Amygdala (tissue), 56 donors: ENCODE measurements around the gene GPR183.

Experiments
- DNase-seq, 56 donors: peaks; one replicate each; lab custom pipeline; 2025; lab: John Stamatoyannopoulos, UW

Gene GPR183

DNA sequence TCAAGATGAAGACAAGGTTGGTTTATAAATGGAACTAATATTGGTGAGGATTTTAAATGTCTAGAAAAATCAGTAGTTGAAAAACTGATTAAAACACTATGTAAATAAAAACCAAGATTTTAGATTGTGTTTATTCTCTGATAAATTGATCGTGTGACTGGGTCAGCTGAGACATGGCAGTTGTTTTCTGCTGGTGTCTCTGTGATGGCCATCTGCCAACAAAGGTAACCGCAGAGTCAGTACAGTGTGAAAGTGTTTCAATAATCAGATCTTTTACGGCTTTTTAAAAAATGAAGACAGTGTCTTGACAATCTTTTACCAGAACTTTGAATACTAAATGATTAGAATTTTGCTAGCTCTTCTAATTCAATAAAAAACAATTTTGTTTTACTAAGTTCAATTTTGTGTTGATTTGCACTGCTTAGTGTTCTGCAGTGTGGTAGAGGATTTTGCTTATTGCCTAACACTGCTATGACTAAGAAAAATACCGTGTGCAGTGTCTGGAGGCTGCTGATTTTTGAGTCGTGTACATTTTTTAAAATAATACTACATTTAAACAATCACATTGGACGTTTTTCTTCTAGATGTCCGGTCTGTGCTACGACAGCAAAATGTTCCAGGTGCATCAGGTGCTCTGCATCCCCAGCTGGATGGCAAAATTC is 32.7 kb upstream of the GPR183 start:
- no peak for DNase-seq

DNA sequence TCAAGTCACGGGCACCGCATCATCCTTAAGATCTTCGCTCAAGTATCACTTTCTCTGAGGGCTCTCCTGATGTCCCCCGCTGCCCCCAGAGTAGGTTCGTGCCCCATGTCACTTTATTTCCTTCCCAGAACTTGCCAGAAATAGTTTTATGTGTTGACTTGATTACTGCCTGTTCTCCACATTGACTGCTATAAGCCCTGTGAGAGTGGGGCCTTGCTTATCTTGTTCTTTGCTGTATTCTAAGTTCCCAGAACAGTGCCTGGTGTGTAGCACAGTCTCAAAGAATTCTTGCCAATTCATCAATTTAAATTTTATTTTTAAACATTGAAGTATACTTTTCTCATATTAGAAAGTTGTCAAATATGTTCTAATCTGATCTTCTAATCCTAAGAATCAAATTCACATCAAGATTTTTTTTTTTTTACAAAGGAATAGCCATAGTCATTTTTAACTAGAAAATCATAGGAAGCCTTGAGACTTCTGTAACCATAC is 32.1 kb upstream of the GPR183 start:
- DNase-seq: no peak

DNA sequence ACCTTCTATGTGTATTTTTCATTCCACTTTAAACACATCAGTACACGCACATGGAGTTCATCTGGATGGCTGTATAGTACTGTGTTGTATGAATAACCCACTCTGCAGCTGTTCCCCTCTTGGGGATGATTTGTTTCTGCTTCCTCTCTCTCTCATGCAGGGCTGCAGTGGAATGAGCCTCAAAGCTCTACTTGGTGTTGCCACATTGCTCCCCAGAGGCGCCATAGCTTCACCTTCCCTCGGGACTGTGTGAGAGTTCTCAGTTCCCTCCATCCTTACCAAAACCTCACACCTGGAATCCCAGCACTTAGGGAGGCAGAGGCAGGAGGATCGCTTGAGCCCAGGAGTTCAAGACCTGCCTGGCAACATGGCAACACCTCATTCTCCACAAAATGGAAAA is 28.4 kb upstream of the GPR183 start:
- no peak for DNase-seq

DNA sequence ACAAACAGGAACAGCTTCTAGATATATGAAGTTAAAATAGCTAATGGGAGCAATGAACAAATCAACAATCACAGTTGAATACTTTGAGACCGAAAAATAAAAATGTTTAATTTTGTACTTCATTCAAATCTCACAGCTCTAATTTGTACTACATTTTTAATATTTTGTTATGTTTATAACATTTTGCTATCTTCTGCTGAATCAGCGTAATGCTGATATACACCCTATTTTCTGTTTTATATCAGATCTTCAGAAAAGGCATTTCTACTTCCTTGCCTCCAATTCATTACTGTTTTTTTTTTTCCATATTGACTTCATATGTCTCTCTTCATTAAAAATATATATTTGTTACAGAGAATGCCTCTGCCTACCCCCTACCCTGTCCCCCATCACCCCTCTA is 27.9 kb upstream of the GPR183 start:
- no peak for DNase-seq

DNA sequence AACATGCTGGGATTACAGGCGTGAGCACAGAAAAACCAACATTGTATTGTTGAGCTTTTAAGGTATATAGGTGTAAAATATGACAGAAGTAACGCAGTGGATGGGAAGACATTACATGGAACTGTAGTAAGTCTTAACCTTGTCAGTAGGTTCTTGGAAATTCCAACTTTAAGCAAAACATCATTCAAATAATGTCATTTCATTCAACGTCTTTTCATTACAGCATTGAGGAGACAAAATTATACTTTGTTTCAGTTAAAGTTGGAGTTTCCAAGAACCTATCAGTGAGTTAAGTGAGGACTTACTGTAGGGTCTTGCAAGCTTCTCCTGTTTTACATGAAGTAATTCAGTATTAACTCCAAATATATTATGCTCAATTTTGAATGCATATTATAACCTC is 27.0 kb upstream of the GPR183 start:
- no peak for DNase-seq

DNA sequence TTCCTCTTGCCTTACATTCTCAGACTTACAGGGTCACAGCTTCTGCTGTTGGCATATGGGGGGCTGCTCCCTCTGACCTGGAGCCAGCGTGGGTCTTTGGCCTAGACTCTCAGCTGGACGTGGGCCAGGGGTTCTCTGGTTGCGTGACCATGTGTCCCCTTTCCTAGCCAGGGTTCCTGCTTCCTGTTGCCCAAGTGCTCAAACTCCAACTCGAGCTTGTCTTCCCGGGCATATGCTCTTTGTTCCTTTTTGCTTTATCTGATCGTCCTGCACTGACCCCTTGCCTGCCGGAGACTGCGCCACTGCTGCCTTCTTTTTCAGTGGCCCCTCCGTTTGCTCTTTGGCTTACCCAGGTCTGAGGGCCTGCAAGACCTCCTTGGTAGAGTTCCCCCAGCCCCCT is 25.3 kb upstream of the GPR183 start:
- peak in 1 of 56 donors; percentile 12 for DNase-seq

DNA sequence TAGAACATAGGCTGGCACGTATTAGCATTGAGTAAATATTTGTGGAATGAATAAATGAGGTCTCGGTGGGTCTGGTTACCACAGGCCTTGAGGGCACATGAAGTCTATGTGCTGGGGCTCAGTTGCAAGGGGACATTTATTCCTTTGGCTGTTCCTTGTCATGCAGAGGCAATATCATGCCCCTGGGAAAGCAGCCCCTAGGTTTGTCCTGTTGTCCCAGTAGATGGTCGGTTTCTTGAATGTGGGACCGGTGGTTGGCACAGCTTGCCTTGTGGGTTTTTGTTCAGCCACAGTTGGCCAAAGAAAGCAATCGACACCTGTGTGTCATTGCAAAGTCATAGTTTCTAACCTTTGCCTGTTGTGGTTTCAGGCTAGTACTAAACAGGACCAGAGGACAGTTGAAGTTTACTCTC is 24.7 kb upstream of the GPR183 start:
- DNase-seq: no peak

DNA sequence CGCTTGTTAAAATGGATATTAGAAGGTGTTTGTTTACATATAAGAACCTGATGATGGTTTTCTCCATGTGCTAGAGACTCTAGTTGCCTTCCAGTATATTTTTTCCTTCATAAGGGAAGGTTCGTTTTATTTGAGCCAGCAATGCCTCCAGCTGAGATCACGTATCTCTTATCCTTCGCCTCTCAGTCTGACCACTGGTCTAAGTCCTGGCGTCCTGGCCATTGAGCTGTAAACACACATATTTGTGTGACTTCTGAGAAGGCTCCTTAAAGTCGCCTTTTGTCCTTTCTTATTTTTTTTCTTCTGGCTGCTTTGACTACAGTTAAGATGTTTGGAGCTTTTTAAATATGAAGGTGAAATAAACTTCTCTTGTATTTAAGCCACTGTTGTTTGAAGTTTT is 23.7 kb upstream of the GPR183 start:
- no peak for DNase-seq

DNA sequence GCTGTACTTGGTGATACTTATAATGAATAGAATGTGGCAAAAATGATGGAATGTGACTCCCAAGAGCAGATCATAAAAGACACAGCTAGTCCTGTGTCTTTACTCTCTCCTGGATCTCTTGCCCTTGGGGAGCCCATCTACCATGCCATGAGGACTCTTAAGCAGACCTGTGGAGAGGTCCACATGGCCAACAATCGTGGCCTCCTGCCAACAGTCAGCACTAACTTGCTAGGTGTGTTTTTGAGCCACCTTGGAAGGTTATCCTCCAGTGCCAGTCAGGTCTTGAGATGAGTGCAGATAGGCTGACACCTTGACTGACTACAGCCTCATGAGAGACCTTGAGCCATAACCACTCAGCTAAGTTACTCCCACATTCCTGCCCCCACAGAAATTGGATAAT is 22.3 kb upstream of the GPR183 start:
- DNase-seq: no peak

DNA sequence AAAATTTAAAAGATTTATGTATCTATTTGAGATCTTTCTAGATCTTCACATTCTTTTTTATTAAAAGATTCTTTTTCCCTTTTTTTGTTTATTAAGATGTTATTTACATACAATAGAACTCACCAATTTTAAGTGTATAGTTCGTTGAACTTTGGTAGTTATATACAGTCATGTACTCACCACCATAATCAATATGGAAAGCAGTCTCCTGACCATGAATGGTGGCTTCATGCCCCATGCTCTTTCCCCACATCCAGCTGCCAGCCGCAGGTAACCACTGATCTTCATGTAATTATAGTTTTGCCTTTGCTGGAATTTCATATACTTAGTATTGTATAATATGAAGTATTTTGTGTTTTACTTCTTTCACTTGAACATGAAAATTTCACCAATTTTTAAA is 20.6 kb upstream of the GPR183 start:
- DNase-seq: no peak

DNA sequence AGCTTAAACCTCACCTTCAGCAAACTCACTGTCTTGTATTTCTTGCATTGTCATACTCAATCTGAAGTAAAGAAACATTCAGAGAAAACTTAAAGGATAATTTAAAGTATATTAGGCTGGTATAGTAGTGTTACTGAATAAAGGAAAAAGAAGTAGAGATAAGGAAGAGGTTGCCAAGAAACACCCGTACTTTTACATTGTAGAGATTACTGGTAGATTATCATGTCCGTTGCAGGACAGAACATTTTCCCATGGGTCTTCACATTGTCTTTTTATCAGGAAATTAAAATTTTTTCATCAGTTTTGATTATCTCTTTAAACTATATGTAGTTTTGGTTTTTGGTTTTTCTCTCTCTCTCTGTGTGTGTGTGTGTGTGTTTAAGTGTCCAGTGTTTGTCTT is 19.9 kb upstream of the GPR183 start:
- no peak for DNase-seq

DNA sequence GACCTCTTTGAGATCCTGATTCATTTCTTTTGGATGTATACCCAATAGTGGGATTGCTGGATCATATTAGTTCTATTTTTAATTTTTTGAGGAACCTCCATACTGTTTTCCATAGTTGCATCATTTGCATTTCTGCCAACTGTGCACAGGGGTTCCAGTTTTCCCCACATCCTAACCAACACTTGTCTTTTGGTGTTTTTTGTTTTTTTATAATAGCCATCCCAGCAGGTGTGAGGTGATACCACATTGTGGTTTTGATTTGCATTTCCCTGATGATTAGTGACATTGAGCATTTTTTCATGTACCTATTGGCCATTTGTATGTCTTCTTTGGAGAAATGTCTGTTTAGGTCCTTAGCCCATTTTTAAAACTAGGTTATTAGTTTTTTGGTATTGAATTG is 18.8 kb upstream of the GPR183 start:
- no peak for DNase-seq

DNA sequence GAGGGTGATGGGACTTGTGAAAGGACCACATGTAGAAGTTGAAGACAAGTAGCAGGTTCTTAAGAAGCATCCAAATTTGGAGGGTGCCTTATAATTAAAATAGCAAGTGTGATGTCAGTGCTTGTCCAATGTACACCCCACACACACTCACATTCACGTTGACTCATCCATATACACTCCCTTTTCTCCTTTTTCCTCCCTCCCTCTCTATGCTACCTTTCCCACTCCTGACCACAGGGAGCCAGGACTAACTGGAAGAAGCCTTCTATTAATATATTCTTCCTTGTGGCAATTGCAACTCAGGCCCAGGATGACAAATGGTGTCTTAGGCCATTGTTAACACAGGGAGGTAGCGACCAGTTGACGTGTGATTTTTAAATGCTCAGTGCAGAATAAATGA is 16.3 kb upstream of the GPR183 start:
- DNase-seq: no peak

DNA sequence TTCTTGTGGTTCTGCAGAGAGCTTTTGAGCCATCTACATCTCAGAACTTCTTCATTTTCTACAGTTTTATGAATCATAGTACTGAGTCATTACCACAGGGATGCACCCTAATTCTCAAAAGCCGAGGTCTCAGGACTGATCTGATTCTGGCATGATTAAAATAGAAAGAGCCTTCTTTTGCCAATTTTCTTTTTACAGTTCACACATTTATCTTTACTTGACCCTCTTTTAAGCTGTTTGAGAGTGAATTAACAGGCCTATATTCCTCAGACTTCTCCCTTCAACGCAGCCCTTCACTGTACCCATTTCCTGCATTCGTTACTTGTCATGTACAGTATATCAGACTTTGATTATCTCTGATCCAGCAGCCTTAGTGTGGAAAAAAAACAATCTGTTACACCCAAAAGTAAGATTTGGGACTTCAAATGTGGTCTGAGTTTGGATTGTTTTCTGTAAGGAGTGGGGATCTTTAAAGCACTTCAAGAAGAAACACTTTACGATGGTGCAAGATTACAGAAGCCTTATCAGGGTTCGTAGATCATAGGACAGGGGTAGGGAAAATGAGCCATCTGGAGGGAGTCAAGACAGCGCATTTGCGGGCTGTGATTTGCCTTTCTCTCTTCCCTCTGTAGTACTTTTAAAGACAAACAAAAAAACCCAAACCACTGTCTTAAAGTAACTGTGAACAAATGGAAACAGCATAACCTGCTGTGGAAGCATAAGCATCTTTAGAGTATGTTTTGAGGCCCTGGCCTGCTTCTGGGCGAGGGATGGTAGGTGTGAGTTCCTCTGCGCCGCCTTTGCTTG is 15.3 kb upstream of the GPR183 start:
- no peak for DNase-seq

DNA sequence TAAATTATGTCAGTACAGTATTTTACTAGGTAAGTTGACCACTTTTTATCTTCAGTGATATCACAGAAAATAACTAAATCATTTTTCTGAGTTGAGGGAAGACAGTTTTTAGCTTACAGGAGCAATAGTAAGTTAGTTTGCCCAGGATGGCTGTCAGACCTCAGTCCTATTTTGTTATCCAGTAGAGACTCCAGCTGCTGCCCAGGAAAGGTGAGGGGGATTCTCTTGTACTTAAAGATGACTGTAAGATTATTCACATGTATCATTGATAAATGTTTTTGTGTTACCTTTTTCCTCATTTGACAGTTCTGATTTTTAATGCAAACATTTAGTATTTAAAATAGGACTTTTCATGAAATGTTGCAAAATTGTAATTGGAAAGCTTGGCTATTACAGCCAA is 14.5 kb upstream of the GPR183 start:
- no peak for DNase-seq

DNA sequence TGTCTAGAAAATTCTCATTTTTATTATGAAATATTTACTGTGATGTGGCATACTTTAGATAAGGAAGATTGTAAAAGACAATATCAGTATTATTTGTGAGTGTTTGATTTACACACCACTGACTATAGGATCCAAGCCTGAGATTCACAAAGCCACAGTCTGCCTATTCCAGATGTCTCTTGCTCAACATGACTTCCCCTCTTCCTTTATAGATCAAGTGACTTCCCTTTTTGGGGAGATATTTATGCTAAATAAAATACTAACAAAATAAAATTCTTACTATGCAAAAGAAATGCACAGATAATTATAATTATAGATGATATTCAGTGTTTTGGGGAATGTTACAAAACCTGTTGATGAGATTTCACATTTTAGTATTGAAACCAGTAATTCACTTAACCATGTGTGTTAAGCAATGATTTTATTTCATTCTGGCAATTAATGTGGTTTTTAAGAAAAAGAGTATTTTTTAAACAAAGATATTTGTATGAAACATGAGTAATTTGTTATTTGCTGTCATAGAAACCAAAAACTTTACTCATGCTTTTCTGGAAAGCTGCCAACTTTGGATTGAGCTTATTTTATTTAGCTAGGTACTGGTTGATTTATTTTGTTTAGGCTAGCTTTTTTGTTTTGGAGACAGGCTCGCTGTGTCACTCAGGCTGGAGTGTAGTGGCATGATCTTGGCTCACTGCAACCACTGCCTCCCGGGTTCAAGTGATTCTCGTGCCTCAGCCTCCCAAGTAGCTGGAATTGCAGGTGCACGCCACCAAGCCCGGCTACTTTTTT is 13.7 kb upstream of the GPR183 start:
- DNase-seq: no peak

DNA sequence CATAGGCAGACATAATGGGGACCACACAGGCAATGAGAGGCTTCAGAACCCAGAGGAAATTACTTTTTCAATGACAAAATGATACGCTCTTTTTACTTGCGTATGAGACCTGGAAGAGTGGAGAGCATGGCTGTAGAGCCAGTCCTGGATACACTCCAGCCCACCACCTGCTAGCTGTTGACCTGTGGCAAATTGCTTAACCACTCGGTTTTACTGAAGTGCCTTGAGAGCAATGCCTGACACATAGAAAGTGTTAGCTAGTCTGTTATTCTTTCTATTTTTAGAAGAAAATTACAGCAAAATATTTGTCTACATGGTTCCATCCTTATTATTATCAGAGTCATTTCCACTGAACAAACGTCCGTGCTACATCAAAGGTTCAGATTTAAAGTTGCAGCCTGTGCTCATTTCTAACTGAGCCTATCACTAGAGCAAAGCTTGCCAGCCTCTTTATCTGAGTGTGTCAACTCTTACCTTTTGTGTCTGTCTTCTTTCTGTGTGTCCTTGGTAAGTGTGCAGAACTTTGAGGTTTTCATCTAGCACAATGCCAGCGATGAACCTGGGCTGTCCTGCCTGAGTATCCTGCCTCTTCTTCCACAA is 9.6 kb upstream of the GPR183 start:
- no peak for DNase-seq

DNA sequence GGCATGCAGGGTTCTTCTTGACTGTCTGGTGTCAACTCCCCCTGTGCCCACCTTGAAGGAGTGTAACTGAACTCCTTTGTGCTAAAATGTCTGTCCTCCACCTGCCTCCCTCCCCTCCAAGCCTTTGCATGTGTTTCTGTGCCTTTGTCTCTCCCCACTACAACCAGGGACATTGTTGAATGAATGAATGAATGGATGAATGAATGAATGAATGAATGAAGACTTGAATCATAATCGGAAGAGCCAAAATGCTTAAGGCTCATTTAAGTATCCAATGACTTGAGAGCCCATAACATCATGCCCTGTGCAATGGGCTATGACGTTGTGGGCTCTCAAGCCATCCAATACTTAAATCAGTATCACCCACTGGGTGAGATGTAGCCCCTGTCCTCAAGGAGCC is 9.0 kb upstream of the GPR183 start:
- no peak for DNase-seq

DNA sequence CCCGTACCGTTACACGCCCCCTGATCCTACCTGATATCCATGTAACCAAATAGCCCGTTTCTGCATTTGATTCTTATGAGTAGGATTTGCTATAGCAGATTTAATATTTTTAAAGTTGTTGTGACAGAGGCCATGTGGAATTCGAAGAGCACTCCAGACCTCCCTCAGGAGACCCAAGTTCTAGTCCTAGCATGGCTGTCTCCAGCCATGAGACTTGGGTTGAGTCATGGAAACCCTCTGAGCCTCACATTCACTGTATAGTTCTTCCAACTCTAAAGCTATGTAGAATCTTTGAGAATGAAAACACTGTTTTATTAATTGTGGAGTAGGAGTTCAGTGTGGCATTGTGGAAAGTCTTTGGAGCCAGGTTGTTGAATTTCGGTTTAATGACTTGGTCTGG is 8.0 kb upstream of the GPR183 start:
- no peak for DNase-seq

DNA sequence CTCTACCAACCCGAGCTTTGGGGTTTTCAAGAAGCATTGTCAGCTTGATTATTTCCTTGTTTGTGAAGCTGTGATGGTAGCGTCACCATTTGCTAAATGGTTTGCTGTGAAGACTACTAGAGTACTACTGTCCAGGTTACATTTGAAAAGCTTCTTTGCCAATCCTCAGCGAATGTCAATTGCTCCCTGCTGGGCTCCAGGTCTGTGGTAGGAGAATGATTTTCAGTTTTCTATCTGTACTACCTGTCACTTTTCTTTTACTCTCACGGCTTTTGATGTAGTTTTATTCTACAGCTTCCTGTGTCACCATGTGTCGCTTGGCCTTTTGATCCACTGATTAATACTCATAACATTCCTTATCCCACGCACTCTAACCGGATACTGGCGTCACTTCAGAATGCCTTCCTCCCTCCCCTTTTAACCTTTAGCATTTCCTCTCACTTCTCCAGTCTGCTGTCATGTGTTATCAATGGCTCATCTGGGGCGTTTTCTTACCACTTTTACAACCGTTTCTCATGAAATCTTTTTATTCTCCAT is 7.5 kb upstream of the GPR183 start:
- no peak for DNase-seq

DNA sequence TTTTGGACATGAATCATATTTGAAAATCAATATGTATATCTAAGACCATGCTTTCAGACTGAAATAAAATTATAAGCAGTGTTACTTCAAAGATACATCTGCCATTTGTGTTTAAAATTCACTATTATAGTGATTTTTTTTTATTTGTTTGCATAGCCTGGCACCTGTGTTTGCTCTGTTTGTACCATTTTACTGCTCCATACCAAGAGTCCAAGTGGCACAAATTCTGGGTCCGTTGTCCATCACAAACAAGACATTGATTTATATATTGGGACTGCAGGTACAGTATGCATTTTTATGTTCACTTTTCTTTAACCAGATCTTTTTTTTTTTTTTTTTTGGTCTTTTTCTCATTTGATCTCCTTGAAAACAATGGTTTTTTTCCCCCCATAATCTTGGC is 6.7 kb upstream of the GPR183 start:
- no peak for DNase-seq
